Measurements from ENCODE around the gene KIAA0825. TPM values are rescaled to one million over a fixed set of nuclear protein-coding genes. Genes with fewer than 3 reads are reported as not detected.

KIAA0825 gene
- total and polyA plus RNA-seq, 2 of the 8 experiments (the other 6 are each of a cell fraction or from before 2014, with no cell fraction given), result 0.60 to 1.0 TPM

DNA sequence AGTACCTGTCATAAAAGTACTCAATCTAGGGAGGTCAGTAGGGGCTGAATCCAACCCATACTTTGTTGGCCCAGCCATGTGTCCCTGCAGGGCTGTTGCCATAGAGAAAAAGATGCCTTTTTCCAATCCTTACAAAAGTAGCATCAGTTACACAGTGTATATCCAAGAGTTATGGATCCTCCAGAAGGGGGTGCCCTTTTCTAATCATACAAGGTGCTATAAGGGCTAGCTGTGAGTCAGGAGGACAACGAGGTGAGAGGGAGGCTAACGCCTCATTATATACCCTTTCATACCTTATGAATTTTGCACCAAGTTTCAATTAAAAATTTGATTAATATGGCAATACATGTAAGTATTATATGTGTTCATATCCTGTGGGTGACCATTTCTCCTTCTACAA is 4.8 kb downstream of the KIAA0825 start (continued):
- TF ChIP-seq, protein P1, sequence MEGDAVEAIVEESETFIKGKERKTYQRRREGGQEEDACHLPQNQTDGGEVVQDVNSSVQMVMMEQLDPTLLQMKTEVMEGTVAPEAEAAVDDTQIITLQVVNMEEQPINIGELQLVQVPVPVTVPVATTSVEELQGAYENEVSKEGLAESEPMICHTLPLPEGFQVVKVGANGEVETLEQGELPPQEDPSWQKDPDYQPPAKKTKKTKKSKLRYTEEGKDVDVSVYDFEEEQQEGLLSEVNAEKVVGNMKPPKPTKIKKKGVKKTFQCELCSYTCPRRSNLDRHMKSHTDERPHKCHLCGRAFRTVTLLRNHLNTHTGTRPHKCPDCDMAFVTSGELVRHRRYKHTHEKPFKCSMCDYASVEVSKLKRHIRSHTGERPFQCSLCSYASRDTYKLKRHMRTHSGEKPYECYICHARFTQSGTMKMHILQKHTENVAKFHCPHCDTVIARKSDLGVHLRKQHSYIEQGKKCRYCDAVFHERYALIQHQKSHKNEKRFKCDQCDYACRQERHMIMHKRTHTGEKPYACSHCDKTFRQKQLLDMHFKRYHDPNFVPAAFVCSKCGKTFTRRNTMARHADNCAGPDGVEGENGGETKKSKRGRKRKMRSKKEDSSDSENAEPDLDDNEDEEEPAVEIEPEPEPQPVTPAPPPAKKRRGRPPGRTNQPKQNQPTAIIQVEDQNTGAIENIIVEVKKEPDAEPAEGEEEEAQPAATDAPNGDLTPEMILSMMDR (IDR thresholded peaks at IDR 0.05; ENCODE audit: control extremely low read depth in 1 of 3, insufficient read depth in 1 of 3, low read depth in 1 of 3, low read length in 3 of 3), result peak in 2 of 3 experiments; percentile 36 to 59; a peak in 2 of 4 replicates
- TF ChIP-seq SIX5 (IDR thresholded peaks at IDR 0.05; ENCODE audit: low read depth, low read length), result no peak
